NCI-H226 (cell line): ENCODE data around the gene ATL3.
"Not testable (repeated sequence)": the region's sequence is repeated elsewhere in the genome, so short reads cannot be mapped to it uniquely, and the experiment has no call there.

Experiments used
- DNase-seq: peaks from one replicate; pipeline ENCODE4 v3.0.0-alpha.2; 2015

The ATL3 gene

GRCh38 chr11:63671322-63672155, at the start of gene ATL3:
ATL3 (minus strand) TSS chr11:63671376; CDS start chr11:63671335, 41 bp downstream.
- DNase-seq: peak; percentile 94

DNA sequence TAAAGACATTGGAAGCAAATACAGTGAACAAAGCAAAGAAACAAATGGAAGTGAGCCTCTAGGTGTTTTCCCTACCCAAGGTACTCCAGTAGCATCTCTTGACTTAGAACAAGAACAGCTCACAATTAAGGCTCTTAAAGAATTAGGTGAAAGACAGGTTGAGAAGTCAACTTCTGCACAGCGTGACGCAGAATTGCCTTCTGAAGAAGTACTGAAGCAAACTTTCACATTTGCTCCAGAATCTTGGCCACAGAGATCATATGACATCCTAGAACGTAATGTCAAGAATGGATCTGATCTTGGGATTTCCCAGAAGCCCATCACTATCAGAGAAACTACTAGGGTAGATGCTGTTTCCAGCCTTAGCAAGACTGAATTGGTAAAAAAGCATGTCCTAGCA, 49.4 kb upstream of the ATL3 start:
- no peak for DNase-seq

GRCh38 chr11:63719987-63720386, 48.8 kb upstream of the ATL3 start:
- peak; percentile 10 for DNase-seq

DNA sequence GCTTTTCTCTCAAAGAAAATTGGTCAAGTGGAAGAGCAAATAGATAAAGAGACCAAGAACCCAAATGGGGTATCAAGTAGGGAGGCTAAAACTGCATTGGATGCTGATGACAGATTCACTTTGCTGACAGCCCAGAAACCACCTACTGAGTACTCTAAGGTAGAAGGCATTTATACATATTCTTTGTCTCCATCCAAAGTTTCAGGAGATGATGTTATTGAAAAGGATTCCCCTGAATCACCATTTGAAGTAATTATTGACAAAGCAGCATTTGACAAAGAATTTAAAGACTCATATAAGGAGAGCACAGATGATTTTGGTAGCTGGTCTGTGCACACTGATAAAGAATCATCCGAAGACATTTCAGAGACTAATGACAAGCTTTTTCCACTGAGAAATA, 47.8 kb upstream of the ATL3 start:
- DNase-seq: no peak

GRCh38 chr11:63716046-63716445, 44.9 kb upstream of the ATL3 start:
- no peak for DNase-seq

GRCh38 chr11:63713766-63714165, 42.6 kb upstream of the ATL3 start:
- DNase-seq: no peak

DNA sequence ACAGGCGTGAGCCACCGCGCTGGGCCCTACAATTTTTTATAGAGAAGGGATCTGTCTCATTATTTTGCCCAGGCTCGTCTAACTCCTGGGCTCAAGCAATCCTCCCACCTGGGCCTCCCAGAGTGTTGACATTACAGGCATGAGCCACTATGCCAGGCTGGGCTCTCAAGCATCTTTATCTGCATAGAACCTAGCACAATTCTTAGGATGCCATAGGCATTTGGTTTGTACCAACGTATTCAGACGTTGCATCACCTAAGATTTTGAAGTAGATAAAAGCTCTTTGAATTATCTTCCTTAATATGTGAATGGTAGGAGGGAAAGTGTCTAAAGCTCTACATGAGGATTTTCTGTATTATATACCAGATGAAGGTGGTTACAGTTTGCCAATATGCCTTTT, 40.7 kb upstream of the ATL3 start:
- DNase-seq: peak; percentile 62

- peak; percentile 95 for DNase-seq
Observed at GRCh38 chr11:63710476-63711217, 39.5 kb upstream of the ATL3 start.

- no peak for DNase-seq
Observed at GRCh38 chr11:63709336-63709884, 38.2 kb upstream of the ATL3 start.

GRCh38 chr11:63708764-63709163, 37.6 kb upstream of the ATL3 start:
- DNase-seq: no peak

DNA sequence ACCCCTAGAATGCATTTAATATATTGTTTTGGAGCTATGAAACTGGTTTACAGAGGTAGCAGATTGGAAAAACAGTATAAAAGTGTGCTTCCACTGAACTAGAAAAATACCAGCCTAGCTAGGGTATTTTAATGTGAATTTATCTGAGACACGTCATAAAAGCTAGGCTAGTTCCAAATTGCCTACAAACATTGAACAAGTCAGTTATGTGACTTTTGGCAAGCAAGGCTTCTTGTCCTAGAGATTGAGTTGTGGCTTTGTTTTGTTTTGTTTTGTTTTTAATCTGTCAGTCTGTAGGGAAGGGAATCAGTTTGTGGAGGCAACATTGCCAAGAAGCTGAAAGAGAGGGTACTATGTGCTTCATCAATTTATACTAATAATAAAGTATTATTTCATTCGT, 34.4 kb upstream of the ATL3 start:
- DNase-seq: no peak

- no peak for DNase-seq
Observed at GRCh38 chr11:63699896-63700295, 28.7 kb upstream of the ATL3 start.

GRCh38 chr11:63698976-63699733, 28.0 kb upstream of the ATL3 start:
- no peak for DNase-seq

DNA sequence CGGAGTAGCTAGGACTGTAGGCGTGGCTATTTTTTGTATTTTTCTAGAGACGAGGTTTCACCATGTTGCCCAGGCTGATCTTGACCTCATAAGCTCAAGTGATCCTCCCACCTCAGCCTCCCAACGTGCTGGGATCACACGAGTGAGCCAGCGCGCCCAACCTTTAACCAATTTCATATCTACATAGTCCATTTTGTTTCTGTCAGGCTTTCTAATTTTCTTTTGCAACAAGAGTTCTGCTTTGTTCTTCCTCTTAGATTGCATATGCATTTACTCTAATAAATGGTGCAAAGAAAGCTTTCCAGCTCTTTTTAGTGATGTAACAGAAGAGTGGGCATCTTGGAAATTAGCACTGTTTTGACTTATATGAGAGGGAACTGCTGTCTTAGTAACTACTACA, 23.4 kb upstream of the ATL3 start:
- DNase-seq: no peak

DNA sequence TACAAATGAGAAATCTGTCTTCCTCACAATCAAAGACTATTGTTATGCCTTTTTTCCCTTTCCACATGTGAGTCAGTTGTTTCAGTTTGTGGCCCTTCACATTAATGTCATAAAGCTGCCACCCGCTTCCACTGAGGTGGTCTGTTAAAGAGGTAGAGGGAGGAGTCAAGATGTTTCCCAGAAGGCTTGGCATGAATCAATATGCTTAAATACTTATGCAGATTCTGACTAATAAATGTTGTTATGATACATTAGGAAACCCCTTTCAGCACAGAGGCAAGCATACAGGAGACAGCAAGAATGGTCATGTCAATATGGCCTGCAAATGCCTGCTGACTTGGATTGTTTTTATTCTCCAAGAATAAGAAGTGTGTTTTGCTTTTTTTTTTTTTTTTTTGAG, 16.7 kb upstream of the ATL3 start:
- no peak for DNase-seq

- no peak for DNase-seq
Observed at GRCh38 chr11:63686926-63687325, 15.8 kb upstream of the ATL3 start.

DNA sequence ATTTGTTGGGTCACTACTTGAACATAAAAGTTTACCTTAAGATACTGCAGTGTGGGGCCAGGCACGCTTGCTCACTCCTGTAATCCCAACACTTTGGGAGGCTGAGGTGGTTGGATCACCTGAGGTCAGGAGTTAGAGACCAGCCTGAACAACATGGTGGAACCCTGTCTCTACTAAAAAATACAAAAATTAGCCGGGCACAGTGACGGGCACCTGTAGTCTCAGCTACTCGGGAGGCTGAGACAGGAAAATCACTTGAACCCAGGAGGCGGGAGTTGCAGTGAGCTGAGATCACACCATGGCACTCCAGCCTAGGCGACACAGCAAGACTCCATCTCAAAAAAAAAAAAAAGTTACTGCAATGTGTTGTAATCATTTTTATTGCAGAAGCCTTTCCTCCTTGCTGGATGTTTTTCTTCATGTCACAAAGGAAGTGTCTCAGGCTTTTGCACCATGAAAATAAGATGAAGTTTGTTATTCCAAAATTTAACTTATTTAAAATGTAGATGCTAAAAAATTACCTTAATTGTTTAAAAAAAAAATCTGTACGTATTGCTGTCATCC, 14.1 kb upstream of the ATL3 start:
- not testable (repeated sequence) for DNase-seq

DNA sequence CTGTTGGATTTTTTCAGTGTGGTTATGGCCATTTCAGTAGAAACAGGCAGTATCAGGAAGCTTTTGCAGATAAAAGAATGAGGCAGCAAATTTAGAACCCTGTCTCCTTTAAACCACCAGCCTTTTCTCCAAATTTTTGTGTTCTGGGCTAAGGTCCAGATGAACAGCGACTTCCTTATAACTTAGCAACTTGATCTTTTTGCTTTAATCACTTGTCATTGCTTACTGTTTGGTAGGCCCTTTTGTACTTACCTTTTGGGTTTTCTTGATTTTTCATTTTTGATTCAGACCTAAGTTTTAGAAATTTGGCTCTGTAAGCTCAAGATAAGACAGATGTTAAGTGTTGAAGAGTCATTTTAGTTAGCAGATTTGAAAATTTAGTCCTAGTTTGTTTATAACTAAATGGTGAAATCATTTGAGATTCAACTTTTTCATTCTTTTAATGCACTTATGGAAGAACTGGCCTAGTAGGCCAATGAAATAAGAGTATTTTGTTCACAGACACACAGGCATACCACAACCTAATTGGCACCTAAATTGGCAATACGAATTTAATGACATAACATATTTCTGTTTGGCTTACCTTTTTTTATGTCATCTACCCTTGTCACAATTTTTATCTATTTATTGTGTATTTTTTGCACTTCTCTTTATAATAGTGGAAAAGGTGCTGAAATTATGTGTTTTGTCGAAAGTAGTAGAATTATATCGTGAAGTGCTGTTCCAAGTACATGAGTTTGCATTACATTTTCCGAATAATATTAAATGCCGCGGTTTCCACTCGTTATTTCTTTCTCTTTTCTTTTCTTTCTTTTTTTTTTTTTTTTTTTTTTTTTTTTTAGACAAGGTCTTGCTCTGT, 12.2 kb upstream of the ATL3 start:
- DNase-seq: no peak

DNA sequence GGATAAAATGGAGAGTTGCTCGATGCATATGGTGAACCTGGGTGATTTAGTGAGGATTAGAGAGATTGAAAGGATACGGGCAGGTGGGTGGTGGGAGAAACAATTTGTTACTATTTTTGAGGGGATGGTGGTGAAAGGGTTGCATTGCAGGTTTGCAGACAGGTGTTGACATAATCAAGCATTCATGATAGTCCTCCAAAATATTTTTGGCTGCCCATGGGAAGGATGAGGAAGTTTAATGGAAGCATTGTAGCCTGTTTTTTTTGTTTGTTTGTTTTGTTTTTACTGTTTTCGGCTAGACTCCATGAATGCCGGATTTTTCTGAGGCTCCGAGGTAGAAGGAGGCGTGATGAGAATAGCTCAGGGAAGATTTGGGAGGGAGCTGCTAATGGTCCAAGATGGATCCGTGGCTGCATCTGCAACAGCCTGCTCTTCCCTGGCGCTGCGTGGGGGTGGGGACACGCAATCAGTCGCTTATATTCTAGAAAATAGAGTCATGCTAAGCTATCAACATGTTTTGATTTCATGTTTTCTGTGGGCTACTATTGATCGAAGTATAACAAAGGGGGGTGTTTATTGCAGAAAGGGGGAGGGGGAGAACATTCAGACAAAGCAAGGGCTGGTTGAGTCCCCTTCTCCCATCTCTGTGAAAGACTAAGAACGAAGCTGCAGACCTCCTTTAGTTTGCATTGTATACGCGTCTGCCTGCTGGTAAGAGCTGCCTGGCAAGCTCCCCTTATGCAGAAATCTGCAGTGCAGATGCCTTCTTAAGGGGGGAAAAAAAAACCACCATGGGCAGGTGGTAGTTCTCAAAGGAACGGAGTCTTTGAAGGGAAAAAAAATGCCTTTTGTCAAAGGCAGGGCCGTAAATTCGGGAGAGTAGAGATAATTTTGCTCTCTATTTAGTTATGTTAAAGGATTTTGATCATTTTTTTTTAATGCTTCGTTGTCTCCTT, 11.2 kb upstream of the ATL3 start:
- DNase-seq: no peak

- peak; percentile 94 for DNase-seq
Observed at GRCh38 chr11:63681321-63682065, 10.3 kb upstream of the ATL3 start, which contains the start of gene RTN3. RTN3 (plus strand) TSS chr11:63681500; CDS start chr11:63681637, 137 bp downstream.
